ENCODE measurements around the gene PAIP2B. TPM values are rescaled to one million over a fixed set of nuclear protein-coding genes. Genes with fewer than 3 reads are reported as not detected.

Gene PAIP2B
- total RNA-seq, 1 experiment from 2014 or later, result 5.9 TPM

GRCh38 chr2:71133603-71134002 lies 93.3 kb downstream of the PAIP2B start:
- Histone ChIP-seq H3K9me3 (ENCODE audit: control insufficient read depth in 1 of 2, insufficient read depth in 1 of 2, low read depth in 1 of 2, low read length in 2 of 2) (no peaks in the 10 kb centered on the region), H3K4me2 (ENCODE audit: low read length) (no peak overlapping the region), H3K4me1 (ENCODE audit: control insufficient read depth in 1 of 2, insufficient read depth in 2 of 2, low read length in 2 of 2) (peaks cover 0 to 18% of the 10 kb centered on the region in 2 experiments; a peak in 2 of 4 replicates), H2AFZ (ENCODE audit: low read depth, low read length, poor library complexity, severe bottlenecking) (no peak overlapping the region), H3K9ac (ENCODE audit: low read length) (no peak overlapping the region), H3K4me3 (replicated peaks in 1 of 2; ENCODE audit: low read depth in 1 of 2, low read length in 2 of 2) (no peak overlapping the region), H3K27me3 (ENCODE audit: insufficient read depth, low read length) (no peaks in the 10 kb centered on the region), H3K36me3 (ENCODE audit: control insufficient read depth in 1 of 2, insufficient read depth in 2 of 2, low read length in 2 of 2) (peaks cover 35 to 38% of the 10 kb centered on the region in 2 experiments), H3K27ac (ENCODE audit: low read depth, low read length) (no peak overlapping the region), H4K20me1 (ENCODE audit: insufficient read depth) (no peaks in the 10 kb centered on the region; the same call in 1 of the 2 replicates), H3K79me2 (ENCODE audit: insufficient read depth, low read length) (peaks cover 55% of the 10 kb centered on the region), H3K9me2 (ENCODE audit: insufficient read depth) (no peaks in the 10 kb centered on the region)
- DNase-seq (ENCODE audit: low read depth, low spot score) (no peak), ATAC-seq (no peak)
- no TSS peak for BruUV-seq (replicated peaks)
- intact Hi-C loops (cut with micrococcal nuclease), result loop anchor here (10.0 kb wide), 1 partner anchor 221 kb away; no protein-coding TSS in a partner anchor
- CTCF ChIA-PET, result no interaction called here
- TF ChIP-seq SIN3A (IDR thresholded peaks at IDR 0.05; ENCODE audit: low read depth) (no peak), ZFX (IDR thresholded peaks at IDR 0.05) (no peak)
- POLR2A ChIA-PET, result no interaction called here
- RAD21 ChIA-PET (ENCODE audit: low non-redundant PET in 1 of 2, low total read pairs in 2 of 2, uncharacterized antibody in 2 of 2, unreplicated experiment in 2 of 2), result no interaction called here

Other genes with a start within 250 kb of the PAIP2B start
- not detected for gene ANKRD53, start 248.5 kb downstream of the PAIP2B start, total RNA-seq (2021; ENCODE audit: unreplicated experiment)
- gene TEX261, start 232.2 kb downstream of the PAIP2B start, total RNA-seq (2021; ENCODE audit: unreplicated experiment), result 37.9 TPM
- gene NAGK, start 158.5 kb downstream of the PAIP2B start, total RNA-seq (2021; ENCODE audit: unreplicated experiment), result 36.8 TPM
- 9.0 TPM for gene MCEE, start 96.9 kb downstream of the PAIP2B start, total RNA-seq (2021; ENCODE audit: unreplicated experiment)
- gene MPHOSPH10, start 96.5 kb downstream of the PAIP2B start, total RNA-seq (2021; ENCODE audit: unreplicated experiment), result 36.7 TPM
- 108 TPM for gene ZNF638, start 104.7 kb upstream of the PAIP2B start, total RNA-seq (2021; ENCODE audit: unreplicated experiment)
- gene DYSF, start 226.5 kb upstream of the PAIP2B start, total RNA-seq (2021; ENCODE audit: unreplicated experiment), result 0.89 TPM